HuH-7 (cell line): ENCODE measurements around the gene PEAK1.

ENCODE experiments used
- DNase-seq: peaks from one replicate; pipeline ENCODE4 v3.0.0; 2011; ENCODE audit warnings: low spot score

PEAK1 gene

GRCh38 chr15:77355321-77355720, 64.6 kb downstream of the PEAK1 start:
- DNase-seq: no peak

- DNase-seq: no peak
These were observed 65.8 kb downstream of the PEAK1 start for GRCh38 chr15:77354063-77354462.

GRCh38 chr15:77352887-77353286, 67.0 kb downstream of the PEAK1 start:
- DNase-seq: no peak

GRCh38 chr15:77350792-77351191, 69.1 kb downstream of the PEAK1 start:
- no peak for DNase-seq

- no peak for DNase-seq
These were observed 70.2 kb downstream of the PEAK1 start for GRCh38 chr15:77349666-77350065.

- DNase-seq: no peak
These were observed 71.4 kb downstream of the PEAK1 start for GRCh38 chr15:77348511-77348910.

- no peak for DNase-seq
These were observed 72.7 kb downstream of the PEAK1 start for GRCh38 chr15:77347197-77347596.

- no peak for DNase-seq
These were observed 73.5 kb downstream of the PEAK1 start for GRCh38 chr15:77346245-77347036.

- DNase-seq: no peak
These were observed 77.1 kb downstream of the PEAK1 start for GRCh38 chr15:77342807-77343206.

- no peak for DNase-seq
These were observed 79.7 kb downstream of the PEAK1 start for GRCh38 chr15:77340245-77340644.

- no peak for DNase-seq
These were observed 83.9 kb downstream of the PEAK1 start for GRCh38 chr15:77336006-77336405.

GRCh38 chr15:77335298-77335697, 84.6 kb downstream of the PEAK1 start:
- no peak for DNase-seq

GRCh38 chr15:77333166-77333565, 86.7 kb downstream of the PEAK1 start:
- no peak for DNase-seq

- no peak for DNase-seq
These were observed 90.7 kb downstream of the PEAK1 start for GRCh38 chr15:77329202-77329601.

GRCh38 chr15:77327844-77328529, 91.9 kb downstream of the PEAK1 start:
- no peak for DNase-seq

- no peak for DNase-seq
These were observed 92.7 kb downstream of the PEAK1 start for GRCh38 chr15:77327168-77327567.

- DNase-seq: no peak
These were observed 93.5 kb downstream of the PEAK1 start for GRCh38 chr15:77326366-77326765.

- DNase-seq: no peak
These were observed 107.4 kb downstream of the PEAK1 start for GRCh38 chr15:77312523-77312922.

- DNase-seq: no peak
These were observed 108.1 kb downstream of the PEAK1 start for GRCh38 chr15:77311618-77312398.

- DNase-seq: no peak
These were observed 108.9 kb downstream of the PEAK1 start for GRCh38 chr15:77311020-77311419.

- DNase-seq: no peak
These were observed 110.5 kb downstream of the PEAK1 start for GRCh38 chr15:77309392-77309791.

GRCh38 chr15:77305953-77306352, 114.0 kb downstream of the PEAK1 start:
- DNase-seq: no peak
